GM12891 (cell line): ENCODE results near the gene SEPTIN10.

ENCODE experiments used
- PAX5 ChIP-seq: IDR thresholded peaks from 2 replicates; pipeline ENCODE4 v1.6.1; 2011; ENCODE audit warnings: low read length, moderate library complexity, mild to moderate bottlenecking; ENCODE audit not compliant: insufficient read depth, severe bottlenecking
- POLR2A ChIP-seq: IDR thresholded peaks from 2 replicates; pipeline ENCODE4 v1.6.1; 2011; ENCODE audit warnings: low read depth, low read length, control low read depth

- TF ChIP-seq POLR2A = no peak
- no peak for TF ChIP-seq PAX5
Observed at GRCh38 chr2:109500910-109501309, 112.9 kb downstream of the SEPTIN10 start.
